Epithelial cell of proximal tubule (primary cell): ENCODE data around the gene UBTD1. TPM values are rescaled to one million over a fixed set of nuclear protein-coding genes. Genes with fewer than 3 reads are reported as not detected.

Source experiments
- DNase-seq: peaks from one replicate; pipeline ENCODE4 v3.0.0-alpha.2; 2011; ENCODE audit warnings: low read depth
- H3K4me3 ChIP-seq: 2 replicates; pipeline ENCODE4 v1.5.1; 2011; ENCODE audit warnings: low read depth, mild to moderate bottlenecking, low read length
- CTCF ChIP-seq: conservative IDR thresholded peaks from 2 replicates; pipeline ENCODE4 v1.5.1; 2012; ENCODE audit warnings: low read depth, mild to moderate bottlenecking, low read length
- total RNA-seq: library from RNA; depleted of rRNA; stranded (reverse); fragments of >200 nt; gene quantifications from 2 replicates; pipeline ENCODE4 v1.2.3, GENCODE V29; 2015

UBTD1 gene
- total RNA-seq, 1 donor from 2014 or later = 23.6 TPM

DNA sequence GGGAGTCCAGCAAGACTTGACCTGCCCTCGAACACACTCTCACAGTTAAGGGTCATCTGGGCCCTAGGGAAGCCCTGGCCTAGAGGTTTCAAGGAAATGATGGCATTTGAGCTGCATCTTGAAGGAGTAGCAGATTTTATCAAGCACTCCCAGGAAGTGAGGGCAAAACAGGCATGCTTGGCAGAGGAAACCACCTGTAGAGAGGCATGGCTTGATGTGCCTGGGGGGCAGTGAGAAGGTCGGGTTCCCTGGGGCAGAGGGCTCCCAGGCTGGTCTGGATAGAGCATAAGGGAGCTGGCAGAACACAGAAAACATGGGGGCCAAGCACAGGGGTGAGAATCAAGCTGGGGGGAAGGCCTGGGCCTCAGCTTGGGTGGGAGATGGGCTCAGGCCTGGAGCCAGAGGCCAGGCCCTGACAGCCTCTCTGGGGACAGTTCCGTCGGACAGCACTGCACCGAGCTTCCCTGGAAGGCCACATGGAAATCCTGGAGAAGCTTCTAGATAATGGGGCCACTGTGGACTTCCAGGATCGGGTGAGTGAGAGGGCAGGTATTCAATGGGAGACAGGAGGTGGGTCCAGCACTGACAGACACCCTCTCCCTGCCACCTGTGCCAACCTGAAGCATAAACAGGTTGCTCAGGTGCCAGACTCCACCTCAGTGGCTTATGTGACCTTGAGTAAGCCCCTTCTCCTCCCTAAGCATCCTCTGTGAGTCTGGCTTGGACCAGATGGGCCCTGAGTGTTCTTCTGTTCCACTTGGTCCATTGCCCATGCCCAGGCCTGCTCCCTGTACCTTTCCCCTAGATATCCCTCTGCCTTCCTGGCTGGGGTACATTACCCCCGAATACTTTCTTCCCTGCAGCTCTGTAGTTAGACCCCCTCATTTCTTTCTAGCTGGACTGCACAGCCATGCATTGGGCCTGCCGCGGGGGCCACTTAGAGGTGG is 82.0 kb downstream of the UBTD1 start:
- no peak for TF ChIP-seq CTCF
- no peak for DNase-seq
- H3K4me3 ChIP-seq = no peak overlapping the region

DNA sequence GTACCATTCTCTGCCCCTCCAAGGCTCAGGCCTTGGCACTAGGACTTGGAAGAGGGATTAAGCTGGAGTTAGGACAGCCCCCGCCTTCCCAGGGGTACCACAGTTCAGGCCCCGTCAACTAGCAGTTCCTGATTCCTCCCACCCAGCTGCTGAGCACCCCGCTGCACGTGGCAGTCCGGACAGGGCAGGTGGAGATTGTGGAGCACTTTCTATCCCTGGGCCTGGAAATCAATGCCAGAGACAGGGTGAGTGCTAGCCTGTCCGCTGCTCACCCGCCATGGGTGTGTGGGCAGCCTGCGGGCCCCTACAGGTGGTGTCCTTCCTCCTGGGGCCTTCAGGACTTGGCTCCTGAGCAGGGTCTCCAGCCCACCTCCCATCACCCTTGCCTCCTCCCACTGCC is 83.4 kb downstream of the UBTD1 start:
- H3K4me3 ChIP-seq = no peak overlapping the region
- TF ChIP-seq CTCF = no peak
- no peak for DNase-seq

DNA sequence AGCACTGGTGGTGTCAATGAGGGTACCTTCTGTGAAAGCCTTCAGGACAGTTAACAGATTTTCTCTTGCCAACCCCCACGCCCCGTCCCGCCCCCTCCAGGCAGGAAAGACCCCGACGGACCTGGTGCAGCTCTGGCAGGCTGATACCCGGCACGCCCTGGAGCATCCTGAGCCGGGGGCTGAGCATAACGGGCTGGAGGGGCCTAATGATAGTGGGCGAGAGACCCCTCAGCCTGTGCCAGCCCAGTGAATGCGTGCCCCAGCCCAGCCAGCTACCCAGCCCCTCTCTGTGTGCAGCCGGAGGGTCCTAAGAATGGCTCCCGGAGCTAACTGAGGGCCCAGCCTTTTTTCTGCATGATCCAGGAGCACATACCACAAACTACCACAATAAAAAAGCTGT is 84.8 kb downstream of the UBTD1 start:
- no peak for DNase-seq
- H3K4me3 ChIP-seq = no peak overlapping the region
- TF ChIP-seq CTCF = no peak

DNA sequence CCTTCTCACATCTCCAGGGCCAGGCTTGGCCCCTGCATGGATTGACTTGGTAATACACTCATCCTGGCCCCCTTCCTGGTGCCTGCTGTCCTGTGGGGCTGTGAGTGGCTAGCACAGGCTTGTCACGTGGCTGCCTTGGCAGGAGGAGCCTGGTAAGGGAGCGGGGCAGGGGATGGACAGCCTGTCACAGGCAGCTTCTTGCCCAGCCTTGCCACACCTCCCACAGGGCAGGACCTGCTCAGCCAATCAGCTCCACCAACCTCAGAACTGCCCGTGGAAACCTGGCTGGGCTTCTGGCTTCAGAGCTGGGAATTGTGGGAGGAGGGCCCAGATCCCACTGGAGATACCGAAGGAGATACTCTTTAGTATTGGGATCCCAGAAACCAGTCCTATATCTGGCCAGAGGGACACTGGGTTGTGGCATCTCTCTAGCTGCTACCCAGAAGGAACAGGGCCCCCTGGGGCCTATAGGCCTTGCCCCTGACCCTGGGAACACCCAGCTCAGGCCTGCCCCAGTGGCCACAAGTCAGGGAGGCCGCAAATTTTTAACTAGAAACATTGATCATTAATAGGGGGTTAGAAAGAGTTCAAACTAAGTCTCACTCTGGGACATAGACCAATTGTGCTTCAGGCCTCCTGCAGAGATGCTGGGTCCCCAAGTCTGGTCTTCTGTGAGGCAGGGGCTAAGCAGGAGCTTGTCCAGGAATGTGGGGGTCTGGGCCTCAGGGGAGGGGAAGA is 85.5 kb downstream of the UBTD1 start, which contains the start of gene HOGA1:
Gene HOGA1 (plus strand): TSS at position 330 of the 738 bp plus-strand sequence. CDS start 315 bp downstream, at position 645.
- DNase-seq = peak; percentile 87
- peak within 1 kb of the TSS; percentile 57 for H3K4me3 ChIP-seq
- TF ChIP-seq CTCF = no peak

- no peak for DNase-seq
- H3K4me3 ChIP-seq = peak overlapping the region; percentile 57
- TF ChIP-seq CTCF = no peak
Measured at GRCh38 chr10:97584798-97585438, 86.2 kb downstream of the UBTD1 start.

- peak overlapping the region; percentile 57 for H3K4me3 ChIP-seq
- TF ChIP-seq CTCF = no peak
- DNase-seq = no peak
Measured at GRCh38 chr10:97585439-97585811, 86.7 kb downstream of the UBTD1 start.
